Measurements from ENCODE around the gene SYCN. TPM values are rescaled to one million over a fixed set of nuclear protein-coding genes. Genes with fewer than 3 reads are reported as not detected.

The SYCN gene
- total and polyA plus RNA-seq, 2 experiments from 2014 or later = not detected

DNA sequence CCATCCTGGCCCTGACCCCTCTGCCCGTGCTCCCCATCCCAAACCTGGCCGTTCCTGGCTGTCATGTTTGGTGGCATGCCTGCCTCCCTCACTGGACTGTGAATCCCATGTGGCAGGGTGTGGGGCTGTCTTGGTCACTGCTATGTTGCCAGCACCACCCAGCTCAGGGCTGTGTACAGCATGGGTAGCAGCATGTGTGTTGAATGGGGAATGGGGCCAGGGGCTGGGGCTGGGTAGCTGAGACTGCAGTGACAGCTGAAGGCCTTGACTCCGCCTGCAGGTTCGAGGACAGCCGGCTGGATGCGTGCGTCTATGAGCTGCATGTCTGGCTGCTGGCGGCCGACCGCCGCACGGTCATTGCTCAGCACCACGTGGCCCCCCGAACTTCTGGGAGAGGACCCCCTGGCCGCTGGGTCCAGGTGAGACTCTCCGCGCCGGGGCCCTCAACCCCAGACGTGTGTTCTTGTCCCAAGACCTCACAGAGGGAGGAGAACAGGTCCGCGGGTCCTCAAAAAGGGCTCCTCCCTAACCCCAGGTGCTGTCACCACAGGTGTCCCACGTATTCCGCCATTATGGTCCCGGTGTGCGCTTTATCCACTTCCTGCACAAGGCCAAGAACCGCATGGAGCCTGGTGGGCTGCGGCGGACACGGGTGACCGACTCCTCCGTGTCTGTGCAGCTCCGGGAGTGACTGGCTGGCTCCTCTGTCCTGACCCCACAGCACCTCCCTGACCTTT lies 3.8 kb downstream of the SYCN start:
- Histone ChIP-seq H3K4me3 (no peak overlapping the region), H3K9me3 (ENCODE audit: low read depth) (no peaks in the 10 kb centered on the region), H3K27ac (no peak overlapping the region), H3K4me1 (ENCODE audit: low read depth) (no peaks in the 10 kb centered on the region), H3K36me3 (no peaks in the 10 kb centered on the region), H3K27me3 (peaks cover 16% of the 10 kb centered on the region)
- TF ChIP-seq, protein P1, sequence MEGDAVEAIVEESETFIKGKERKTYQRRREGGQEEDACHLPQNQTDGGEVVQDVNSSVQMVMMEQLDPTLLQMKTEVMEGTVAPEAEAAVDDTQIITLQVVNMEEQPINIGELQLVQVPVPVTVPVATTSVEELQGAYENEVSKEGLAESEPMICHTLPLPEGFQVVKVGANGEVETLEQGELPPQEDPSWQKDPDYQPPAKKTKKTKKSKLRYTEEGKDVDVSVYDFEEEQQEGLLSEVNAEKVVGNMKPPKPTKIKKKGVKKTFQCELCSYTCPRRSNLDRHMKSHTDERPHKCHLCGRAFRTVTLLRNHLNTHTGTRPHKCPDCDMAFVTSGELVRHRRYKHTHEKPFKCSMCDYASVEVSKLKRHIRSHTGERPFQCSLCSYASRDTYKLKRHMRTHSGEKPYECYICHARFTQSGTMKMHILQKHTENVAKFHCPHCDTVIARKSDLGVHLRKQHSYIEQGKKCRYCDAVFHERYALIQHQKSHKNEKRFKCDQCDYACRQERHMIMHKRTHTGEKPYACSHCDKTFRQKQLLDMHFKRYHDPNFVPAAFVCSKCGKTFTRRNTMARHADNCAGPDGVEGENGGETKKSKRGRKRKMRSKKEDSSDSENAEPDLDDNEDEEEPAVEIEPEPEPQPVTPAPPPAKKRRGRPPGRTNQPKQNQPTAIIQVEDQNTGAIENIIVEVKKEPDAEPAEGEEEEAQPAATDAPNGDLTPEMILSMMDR (IDR thresholded peaks at IDR 0.05; ENCODE audit: low read depth, low read length) = no peak
- DNase-seq (ENCODE audit: low read depth in 1 of 2, low spot score in 1 of 2) = no peak

DNA sequence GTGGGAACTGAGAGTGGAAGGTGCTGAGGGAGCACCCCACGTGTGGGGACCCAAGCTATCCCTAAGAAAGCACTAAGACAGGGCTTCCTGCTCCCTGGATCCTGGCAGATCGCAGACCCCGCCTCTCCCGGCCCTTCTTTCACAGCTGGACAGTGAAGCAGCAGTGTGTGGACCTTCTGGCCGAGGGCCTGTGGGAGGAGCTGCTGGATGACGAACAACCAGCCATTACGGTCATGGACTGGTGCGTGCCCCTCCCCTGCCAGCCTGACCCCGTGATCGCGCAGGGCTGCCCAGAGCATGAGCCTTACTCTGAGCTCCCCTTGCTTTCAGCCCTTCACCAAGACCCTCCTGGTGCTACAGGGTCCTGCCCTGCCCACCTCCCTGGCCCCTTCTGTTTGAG lies 5.0 kb downstream of the SYCN start:
- no peaks in the 10 kb centered on the region for H3K4me1 ChIP-seq (ENCODE audit: low read depth)
- H3K27me3 ChIP-seq = peaks cover 16% of the 10 kb centered on the region
- H3K27ac ChIP-seq = no peak overlapping the region
- no peaks in the 10 kb centered on the region for H3K36me3 ChIP-seq
- peak; percentile 41 to 81 for DNase-seq (ENCODE audit: low read depth in 1 of 2, low spot score in 1 of 2)
- TF ChIP-seq, protein P1 (IDR thresholded peaks at IDR 0.05; ENCODE audit: low read depth, low read length) = no peak
- H3K9me3 ChIP-seq (ENCODE audit: low read depth) = no peaks in the 10 kb centered on the region
- H3K4me3 ChIP-seq = no peak overlapping the region

DNA sequence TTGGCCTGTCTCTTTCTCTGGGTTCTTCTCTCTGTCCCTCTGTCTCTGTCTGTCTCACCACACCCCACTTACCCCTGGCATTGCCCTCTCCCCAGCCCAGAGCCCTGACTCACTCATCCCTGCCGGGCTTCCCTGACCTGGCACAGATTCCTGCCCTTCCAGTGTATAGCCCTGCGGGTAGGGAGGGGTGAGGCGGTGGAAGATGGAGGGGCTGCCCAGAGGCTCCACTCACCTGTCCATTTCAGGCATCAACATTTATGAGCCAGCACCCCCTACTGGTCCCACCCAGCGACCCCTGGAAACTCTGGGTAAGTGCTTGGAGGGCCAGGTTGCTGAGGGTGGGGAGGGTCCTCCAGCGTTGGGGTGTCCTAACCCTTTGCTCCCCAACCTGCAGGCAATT lies 6.3 kb downstream of the SYCN start:
- Histone ChIP-seq H3K27me3 (peaks cover 16% of the 10 kb centered on the region), H3K27ac (no peak overlapping the region), H3K4me1 (ENCODE audit: low read depth) (no peaks in the 10 kb centered on the region), H3K4me3 (no peak overlapping the region), H3K9me3 (ENCODE audit: low read depth) (no peaks in the 10 kb centered on the region), H3K36me3 (no peaks in the 10 kb centered on the region)
- TF ChIP-seq, protein P1 (IDR thresholded peaks at IDR 0.05; ENCODE audit: low read depth, low read length) = no peak
- no peak for DNase-seq (ENCODE audit: low read depth in 1 of 2, low spot score in 1 of 2)

DNA sequence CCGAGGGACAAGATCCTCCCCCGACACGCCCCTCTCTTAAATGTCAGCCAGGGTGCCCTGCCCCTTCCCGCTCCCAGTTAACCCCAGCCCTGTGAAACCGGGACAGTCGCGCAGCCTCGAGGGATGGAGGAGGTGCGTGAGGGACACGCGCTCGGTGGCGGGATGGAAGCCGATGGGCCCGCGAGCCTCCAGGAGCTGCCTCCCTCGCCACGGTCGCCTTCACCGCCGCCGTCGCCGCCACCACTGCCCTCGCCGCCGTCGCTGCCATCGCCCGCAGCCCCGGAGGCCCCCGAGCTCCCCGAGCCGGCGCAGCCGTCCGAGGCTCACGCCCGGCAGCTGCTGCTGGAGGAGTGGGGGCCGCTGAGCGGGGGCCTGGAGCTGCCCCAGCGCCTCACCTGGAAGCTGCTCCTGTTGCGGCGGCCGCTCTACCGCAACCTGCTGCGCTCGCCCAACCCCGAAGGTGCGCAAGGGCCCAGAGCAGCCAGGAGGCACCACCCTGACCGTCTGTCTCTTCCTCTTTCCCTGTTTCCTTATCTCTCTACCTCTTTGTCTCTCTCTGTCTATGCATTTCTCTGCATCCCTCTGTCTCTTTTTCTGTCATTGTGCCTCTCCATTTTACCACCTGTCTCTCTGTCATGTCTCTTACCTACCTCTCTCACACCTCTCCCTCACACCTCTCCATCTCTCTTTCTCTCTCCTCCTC lies 7.1 kb downstream of the SYCN start, which contains the start of gene NCCRP1:
Gene NCCRP1, plus strand, starts transcription at position 105 of the 703 bp plus-strand sequence. Its CDS starts 19 bp downstream, at position 124.
- Histone ChIP-seq H3K4me1 (ENCODE audit: low read depth) (no peaks in the 10 kb centered on the region), H3K36me3 (no peaks in the 10 kb centered on the region), H3K9me3 (ENCODE audit: low read depth) (no peaks in the 10 kb centered on the region), H3K27me3 (peaks cover 16% of the 10 kb centered on the region), H3K27ac (no peak within 1 kb of the TSS), H3K4me3 (peak within 1 kb of the TSS; percentile 31)
- peak in 1 of 2 donors; percentile 52 for DNase-seq (ENCODE audit: low read depth in 1 of 2, low spot score in 1 of 2)
- TF ChIP-seq, protein P1 (IDR thresholded peaks at IDR 0.05; ENCODE audit: low read depth, low read length) = no peak

DNA sequence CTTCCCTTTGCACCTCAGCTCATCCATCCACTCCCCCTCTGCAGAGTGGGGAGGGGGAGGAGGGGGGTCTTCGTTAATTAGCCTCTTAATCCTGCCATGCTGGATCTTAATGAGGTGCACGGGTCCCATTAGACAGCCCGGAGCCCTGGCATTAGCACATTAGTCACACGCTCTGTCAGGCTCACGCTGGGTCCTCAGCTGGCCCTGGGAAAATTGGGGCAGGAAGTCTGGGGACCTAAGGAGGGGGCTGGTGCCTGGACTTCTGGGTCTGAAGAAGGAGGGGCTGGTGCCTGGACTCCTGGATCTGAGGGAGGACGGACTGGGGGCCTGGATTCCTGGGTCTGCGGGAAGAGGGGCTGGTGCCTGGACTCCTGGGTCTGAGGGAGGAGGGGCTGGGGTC lies 7.7 kb downstream of the SYCN start:
- Histone ChIP-seq H3K27me3 (peaks cover 16% of the 10 kb centered on the region), H3K4me3 (peak overlapping the region; percentile 31), H3K9me3 (ENCODE audit: low read depth) (no peaks in the 10 kb centered on the region), H3K27ac (no peak overlapping the region), H3K36me3 (no peaks in the 10 kb centered on the region), H3K4me1 (ENCODE audit: low read depth) (no peaks in the 10 kb centered on the region)
- DNase-seq (ENCODE audit: low read depth in 1 of 2, low spot score in 1 of 2) = no peak
- TF ChIP-seq, protein P1 (IDR thresholded peaks at IDR 0.05; ENCODE audit: low read depth, low read length) = no peak
